ENCODE results near the gene KAT8. TPM values are rescaled to one million over a fixed set of nuclear protein-coding genes. Genes with fewer than 3 reads are reported as not detected.

The KAT8 gene
- total RNA-seq, 2 donors from 2014 or later, result 55.7 to 66.4 TPM

DNA sequence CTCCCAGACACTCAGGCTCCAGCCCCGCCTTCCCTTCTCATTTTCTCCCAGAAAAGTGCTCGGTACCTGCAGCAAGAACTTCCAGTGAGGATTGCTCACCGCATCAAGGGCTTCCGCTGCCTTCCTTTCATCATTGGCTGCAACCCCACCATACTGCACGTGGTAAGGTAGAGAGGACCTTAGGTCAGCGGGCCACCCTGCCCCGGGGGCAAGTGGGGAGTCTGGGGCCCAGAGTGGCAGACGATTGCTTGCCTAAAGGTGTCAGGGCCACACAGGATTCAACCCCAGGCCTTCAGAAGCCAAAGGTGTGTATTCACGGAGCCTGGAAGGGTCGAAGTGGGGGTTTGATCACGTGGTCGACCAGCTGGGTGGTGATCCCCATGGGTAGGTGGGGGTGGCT, 7.8 kb upstream of the KAT8 start:
- H3K36me3 ChIP-seq (replicated peaks in 1 of 2; ENCODE audit: insufficient read depth in 1 of 2, low read depth in 2 of 2), result peaks cover 0 to 6% of the 10 kb centered on the region in 2 donors
- 86 to 87% methylated on average over 8 to 12 of the region's 12 CpGs for WGBS, 2 donors
- no peaks in the 10 kb centered on the region for H3K27me3 ChIP-seq
- peaks cover 73% of the 10 kb centered on the region for H3K4me1 ChIP-seq
- DNase-seq, result no peak
- no peak for ATAC-seq
- H3K4me3 ChIP-seq, result no peak overlapping the region
- H3K9me3 ChIP-seq, result no peaks in the 10 kb centered on the region
- no peak for TF ChIP-seq CTCF (IDR thresholded peaks at IDR 0.05)
- TF ChIP-seq POLR2A (IDR thresholded peaks at IDR 0.05), result no peak
- H3K27ac ChIP-seq, result peak overlapping the region in 1 of 4 donors; percentile 92
- intact Hi-C loops (cut with DNase I), result no loop called here

- no peak for TF ChIP-seq CTCF (IDR thresholded peaks at IDR 0.05)
- Histone ChIP-seq H3K36me3 (replicated peaks in 1 of 2; ENCODE audit: insufficient read depth in 1 of 2, low read depth in 2 of 2) (peaks cover 0 to 6% of the 10 kb centered on the region in 2 donors), H3K27me3 (no peaks in the 10 kb centered on the region), H3K4me1 (peaks cover 76% of the 10 kb centered on the region), H3K9me3 (no peaks in the 10 kb centered on the region), H3K27ac (no peak overlapping the region), H3K4me3 (no peak overlapping the region)
- ATAC-seq (no peak), DNase-seq (no peak)
- 89 to 93% methylated on average over 17 to 25 of the region's 26 CpGs for WGBS, 2 donors
- intact Hi-C loops (cut with DNase I), result no loop called here
Measured at GRCh38 chr16:31110106-31111034, 7.1 kb upstream of the KAT8 start.

- no peaks in the 10 kb centered on the region for H3K9me3 ChIP-seq
- no peaks in the 10 kb centered on the region for H3K27me3 ChIP-seq
- H3K4me3 ChIP-seq, result no peak overlapping the region
- peaks cover 76% of the 10 kb centered on the region for H3K4me1 ChIP-seq
- ATAC-seq (no peak), DNase-seq (no peak)
- TF ChIP-seq POLR2A (IDR thresholded peaks at IDR 0.05), result no peak
- no peak for TF ChIP-seq CTCF (IDR thresholded peaks at IDR 0.05)
- intact Hi-C loops (cut with DNase I), result no loop called here
- peak overlapping the region in 2 of 4 donors; percentile 74 to 95 for H3K27ac ChIP-seq
- H3K36me3 ChIP-seq (replicated peaks in 1 of 2; ENCODE audit: insufficient read depth in 1 of 2, low read depth in 2 of 2), result peaks cover 0 to 6% of the 10 kb centered on the region in 2 donors
- 93 to 94% methylated on average over 20 to 23 of the region's 23 CpGs for WGBS, 2 donors
Measured at GRCh38 chr16:31111881-31112466, 5.5 kb upstream of the KAT8 start.

- Histone ChIP-seq H3K9me3 (no peaks in the 10 kb centered on the region), H3K27me3 (no peaks in the 10 kb centered on the region), H3K36me3 (replicated peaks in 1 of 2; ENCODE audit: insufficient read depth in 1 of 2, low read depth in 2 of 2) (peaks cover 0 to 6% of the 10 kb centered on the region in 2 donors), H3K4me1 (peaks cover 73% of the 10 kb centered on the region), H3K27ac (peak overlapping the region in 3 of 4 donors; percentile 46 to 95 (median 74)), H3K4me3 (no peak overlapping the region)
- intact Hi-C loops (cut with DNase I), result no loop called here
- 38 to 40% methylated on average over 2 of the region's 2 CpGs for WGBS, 2 donors
- DNase-seq (no peak), ATAC-seq (no peak)
- TF ChIP-seq POLR2A (IDR thresholded peaks at IDR 0.05) (no peak), CTCF (IDR thresholded peaks at IDR 0.05) (no peak)
Measured at GRCh38 chr16:31112711-31113110, 4.8 kb upstream of the KAT8 start.

All from body of pancreas (tissue), 4 donors.